ENCODE data around the gene SLC50A1. TPM values are rescaled to one million over a fixed set of nuclear protein-coding genes. Genes with fewer than 3 reads are reported as not detected.

SLC50A1 gene
- total and polyA plus RNA-seq, 4 donors, result 12.7 to 23.3 (median 18.2) TPM

- peak overlapping the region; percentile 90 to 96 for H3K9ac ChIP-seq (ENCODE audit: low read depth in 1 of 2, low read length in 2 of 2)
- WGBS, result 13% methylated on average over 53 of the region's 53 CpGs
- peak overlapping the region; percentile 62 to 93 (median 84) for H3K4me3 ChIP-seq (ENCODE audit: low read depth in 1 of 3, low read length in 3 of 3)
- TF ChIP-seq NR2F2 (IDR thresholded peaks at IDR 0.05) (peak; percentile 78), FOXA2 (IDR thresholded peaks at IDR 0.05) (peak; percentile 58), RXRA (IDR thresholded peaks at IDR 0.05) (peak; percentile 94 to 97), GABPA (IDR thresholded peaks at IDR 0.05 in 1 of 2, conservative IDR thresholded peaks at IDR 0.05 in 1 of 2) (peak in 1 of 2 donors; percentile 35), RAD21 (IDR thresholded peaks at IDR 0.05) (peak; percentile 24 to 56), SP1 (IDR thresholded peaks at IDR 0.05) (peak; percentile 99), ATF3 (IDR thresholded peaks at IDR 0.05) (no peak), JUND (IDR thresholded peaks at IDR 0.05) (peak; percentile 73 to 91), HNF4A (conservative IDR thresholded peaks at IDR 0.05) (peak; percentile 94 to 95), FOXA1 (IDR thresholded peaks at IDR 0.05) (peak; percentile 75), CTCF (IDR thresholded peaks at IDR 0.05; ENCODE audit: low read depth, low read length, missing input control) (no peak), MAX (IDR thresholded peaks at IDR 0.05) (peak; percentile 76), REST (IDR thresholded peaks at IDR 0.05) (peak; percentile 80), YY1 (IDR thresholded peaks at IDR 0.05) (peak; percentile 50), HNF4G (IDR thresholded peaks at IDR 0.05) (peak; percentile 94), TAF1 (conservative IDR thresholded peaks at IDR 0.05) (no peak), ZBTB33 (IDR thresholded peaks at IDR 0.05) (peak; percentile 81), EGR1 (IDR thresholded peaks at IDR 0.05; ENCODE audit: low read depth in 2 of 2) (peak in 1 of 2 donors; percentile 11)
- peak overlapping the region; percentile 99 to 100 for H3K27ac ChIP-seq (ENCODE audit: low read depth in 1 of 2, low read length in 2 of 2)
- H3K36me3 ChIP-seq (ENCODE audit: control insufficient read depth in 4 of 4, insufficient read depth in 3 of 4, low read depth in 1 of 4, low read length in 3 of 4), result peaks cover 0 to 8% (median 3%) of the 10 kb centered on the region in 4 donors
- no peaks in the 10 kb centered on the region for H3K27me3 ChIP-seq (ENCODE audit: control insufficient read depth in 4 of 4, insufficient read depth in 4 of 4, low read length in 3 of 4)
- peak; percentile 76 for DNase-seq (ENCODE audit: low spot score)
- no peaks in the 10 kb centered on the region for H3K9me3 ChIP-seq (ENCODE audit: control insufficient read depth in 4 of 4, low read length in 3 of 4)
- peaks cover 3 to 25% (median 15%) of the 10 kb centered on the region in 4 donors for H3K4me1 ChIP-seq (ENCODE audit: control insufficient read depth in 4 of 4, insufficient read depth in 4 of 4, low read length in 3 of 4)
Observed at GRCh38 chr1:155125946-155126555, 9.6 kb upstream of the SLC50A1 start.

Data from liver (tissue), 9 donors.